Measurements from ENCODE around the gene ATP12A.

ATP12A gene

DNA sequence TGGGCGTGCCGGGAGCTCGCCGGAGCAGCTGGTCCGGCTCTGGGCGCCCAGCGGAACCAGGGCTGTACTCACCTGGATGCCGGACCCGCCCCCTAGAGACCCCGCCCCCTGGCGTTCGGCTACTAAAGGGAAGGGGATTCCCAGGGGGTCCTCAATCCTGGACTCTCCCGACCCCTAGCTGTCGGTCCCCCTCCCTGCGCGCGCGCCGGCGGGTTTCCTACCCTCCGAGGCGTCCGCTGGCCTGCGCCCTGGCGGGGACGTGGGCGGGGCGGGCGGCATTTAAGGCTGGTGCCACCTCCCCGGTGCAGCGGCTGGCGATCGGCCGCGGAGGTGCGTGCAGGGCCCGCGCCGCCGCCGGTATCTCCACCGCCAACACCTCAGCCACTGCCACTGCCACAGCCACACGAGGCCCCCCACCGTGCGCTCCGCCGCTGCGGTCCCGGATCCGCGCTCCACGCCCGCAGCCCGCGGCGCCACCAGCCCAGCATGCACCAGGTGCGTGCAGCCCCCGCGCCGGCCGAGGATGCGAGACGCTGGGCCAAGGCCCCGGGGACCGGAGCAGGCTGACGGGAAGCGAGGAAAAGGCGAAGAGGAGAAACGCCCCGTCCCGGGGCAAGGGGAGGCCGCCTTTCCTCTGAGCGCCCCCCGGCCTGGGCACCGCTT is at the start of gene ATP12A:
Gene ATP12A, plus strand, starts transcription at position 151 of the 663 bp plus-strand sequence. Its CDS starts 336 bp downstream, at position 487.
- Histone ChIP-seq H3K27me3 (peaks cover 95% of the 10 kb centered on the region), H3K4me1 (ENCODE audit: control insufficient read depth in 1 of 2, insufficient read depth in 1 of 2, low read depth in 1 of 2, low read length in 1 of 2) (no peaks in the 10 kb centered on the region), H3K4me3 (ENCODE audit: low read depth in 1 of 2, low read length in 1 of 2) (peak within 1 kb of the TSS in 1 of 2 experiments; percentile 22), H3K36me3 (no peaks in the 10 kb centered on the region), H3K9me3 (no peaks in the 10 kb centered on the region), H3K27ac (no peak within 1 kb of the TSS)
- no peak for TF ChIP-seq CTCF (IDR thresholded peaks at IDR 0.05)

DNA sequence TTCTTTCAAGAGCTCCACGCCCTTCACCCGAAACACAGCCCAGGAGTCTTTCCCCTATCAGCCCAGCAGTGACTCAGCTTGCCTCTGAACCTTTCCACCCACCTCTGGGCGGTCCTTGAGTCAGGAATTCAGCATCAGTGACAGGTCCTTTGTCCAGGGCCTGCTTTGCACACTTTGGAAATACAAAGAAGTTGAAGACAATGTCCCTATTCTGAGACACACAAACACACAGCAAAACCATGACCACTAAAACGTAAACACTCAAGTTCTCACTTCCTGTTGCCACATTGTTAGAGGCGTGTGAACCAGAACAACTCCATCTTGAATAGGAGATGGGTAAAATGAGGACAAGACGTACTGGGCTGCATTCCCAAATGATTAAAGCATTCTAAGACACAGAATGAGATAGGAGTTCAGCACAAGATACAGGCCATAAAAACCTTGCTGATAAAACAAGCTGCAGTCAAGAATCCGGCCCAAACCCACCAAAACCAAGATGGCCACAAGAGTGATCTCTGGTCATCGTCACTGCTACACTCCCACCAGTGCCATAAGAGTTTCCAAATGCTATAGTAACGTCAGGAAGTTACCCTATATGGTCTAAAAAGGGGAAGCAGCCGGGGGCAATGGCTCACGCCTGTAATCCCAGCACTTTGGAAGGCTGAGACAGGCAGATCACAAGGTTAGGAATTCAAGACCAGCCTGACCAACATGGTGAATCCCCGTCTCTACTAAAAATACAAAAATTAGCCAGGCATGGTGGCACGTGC is 49.2 kb upstream of the ATP12A start:
- Histone ChIP-seq H3K9me3 (no peaks in the 10 kb centered on the region), H3K27ac (no peak overlapping the region), H3K4me1 (ENCODE audit: control insufficient read depth in 1 of 2, insufficient read depth in 1 of 2, low read depth in 1 of 2, low read length in 1 of 2) (peaks cover 5 to 12% of the 10 kb centered on the region in 2 experiments), H3K4me3 (ENCODE audit: low read depth in 1 of 2, low read length in 1 of 2) (no peak overlapping the region), H3K27me3 (no peaks in the 10 kb centered on the region), H3K36me3 (no peaks in the 10 kb centered on the region)
- no peak for TF ChIP-seq CTCF (IDR thresholded peaks at IDR 0.05)

DNA sequence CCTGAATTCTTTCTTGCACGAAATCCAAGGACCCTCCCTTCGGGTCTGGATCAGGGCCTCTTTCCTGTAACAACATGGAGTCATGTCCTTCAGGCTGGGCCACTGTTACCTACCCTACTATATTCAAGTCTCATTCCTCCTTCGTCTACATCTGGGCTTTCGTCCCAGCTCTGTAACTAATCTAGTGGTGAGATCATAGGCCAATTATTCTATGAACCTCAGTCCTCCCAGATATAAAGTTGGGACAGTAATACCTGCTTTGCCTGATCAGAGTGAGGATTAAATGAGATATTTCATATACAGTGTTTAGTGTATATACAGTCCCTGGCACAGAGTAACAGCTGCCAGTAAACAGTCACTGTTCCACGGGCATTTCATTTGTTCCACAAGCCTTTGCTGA is 48.3 kb upstream of the ATP12A start:
- no peaks in the 10 kb centered on the region for H3K27me3 ChIP-seq
- no peak overlapping the region for H3K27ac ChIP-seq
- H3K4me3 ChIP-seq (ENCODE audit: low read depth in 1 of 2, low read length in 1 of 2), result no peak overlapping the region
- H3K9me3 ChIP-seq, result no peaks in the 10 kb centered on the region
- H3K36me3 ChIP-seq, result no peaks in the 10 kb centered on the region
- H3K4me1 ChIP-seq (ENCODE audit: control insufficient read depth in 1 of 2, insufficient read depth in 1 of 2, low read depth in 1 of 2, low read length in 1 of 2), result peaks cover 5 to 12% of the 10 kb centered on the region in 2 experiments
- no peak for TF ChIP-seq CTCF (IDR thresholded peaks at IDR 0.05)

- no peak for TF ChIP-seq CTCF (IDR thresholded peaks at IDR 0.05)
- no peak overlapping the region for H3K4me3 ChIP-seq (ENCODE audit: low read depth in 1 of 2, low read length in 1 of 2)
- no peaks in the 10 kb centered on the region for H3K9me3 ChIP-seq
- no peak overlapping the region for H3K27ac ChIP-seq
- peaks cover 5 to 12% of the 10 kb centered on the region in 2 experiments for H3K4me1 ChIP-seq (ENCODE audit: control insufficient read depth in 1 of 2, insufficient read depth in 1 of 2, low read depth in 1 of 2, low read length in 1 of 2)
- H3K36me3 ChIP-seq, result no peaks in the 10 kb centered on the region
- no peaks in the 10 kb centered on the region for H3K27me3 ChIP-seq
Measured at GRCh38 chr13:24632382-24633121, 47.7 kb upstream of the ATP12A start.

DNA sequence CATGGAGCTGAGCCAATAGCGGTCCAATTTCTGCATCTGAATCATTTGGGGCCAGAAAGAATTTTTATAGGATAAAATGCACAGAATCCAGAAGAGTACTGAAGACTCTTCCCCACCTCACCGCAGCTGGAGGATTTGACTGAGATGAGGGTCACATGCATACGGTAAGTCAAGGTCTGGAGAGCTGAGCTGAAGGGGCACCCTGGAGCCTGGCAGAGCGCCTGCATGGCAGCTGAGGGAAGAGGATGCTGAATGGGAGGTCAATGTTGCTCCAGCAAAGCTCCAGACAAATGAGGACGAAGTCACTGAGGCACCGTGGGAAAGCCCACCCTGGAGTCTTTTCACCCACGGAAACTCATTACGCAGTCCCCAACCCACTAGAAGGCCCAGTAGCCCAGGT is 43.4 kb upstream of the ATP12A start:
- TF ChIP-seq CTCF (IDR thresholded peaks at IDR 0.05), result no peak
- no peaks in the 10 kb centered on the region for H3K9me3 ChIP-seq
- peaks cover 5 to 9% of the 10 kb centered on the region in 2 experiments for H3K4me1 ChIP-seq (ENCODE audit: control insufficient read depth in 1 of 2, insufficient read depth in 1 of 2, low read depth in 1 of 2, low read length in 1 of 2)
- no peaks in the 10 kb centered on the region for H3K36me3 ChIP-seq
- H3K4me3 ChIP-seq (ENCODE audit: low read depth in 1 of 2, low read length in 1 of 2), result no peak overlapping the region
- H3K27me3 ChIP-seq, result no peaks in the 10 kb centered on the region
- no peak overlapping the region for H3K27ac ChIP-seq
